HG03103 (cell line): ENCODE results near the gene AUTS2.
A peak's percentile ranks its signal among the peaks of the same experiment; 100 is the strongest.

Experiments
- ATAC-seq: cut with Tn5 transposase; IDR thresholded peaks from one replicate; pipeline ENCODE4 v1.9.1; 2021; ENCODE audit warnings: low read depth; ENCODE audit not compliant: unreplicated experiment

The AUTS2 gene

GRCh38 chr7:69708857-69709256 is 110.6 kb downstream of the AUTS2 start:
- no peak for ATAC-seq

GRCh38 chr7:69710768-69711438 is 112.6 kb downstream of the AUTS2 start:
- ATAC-seq = no peak

- ATAC-seq = no peak
Measured at GRCh38 chr7:69714886-69715576, 116.8 kb downstream of the AUTS2 start.

GRCh38 chr7:69717221-69717620 is 118.9 kb downstream of the AUTS2 start:
- no peak for ATAC-seq

GRCh38 chr7:69719717-69720116 is 121.4 kb downstream of the AUTS2 start:
- ATAC-seq = no peak

- no peak for ATAC-seq
Measured at GRCh38 chr7:69722843-69723242, 124.6 kb downstream of the AUTS2 start.

GRCh38 chr7:69723663-69724062 is 125.4 kb downstream of the AUTS2 start:
- no peak for ATAC-seq

GRCh38 chr7:69728304-69728703 is 130.0 kb downstream of the AUTS2 start:
- no peak for ATAC-seq

GRCh38 chr7:69732203-69732602 is 133.9 kb downstream of the AUTS2 start:
- ATAC-seq = no peak

GRCh38 chr7:69735582-69735981 is 137.3 kb downstream of the AUTS2 start:
- ATAC-seq = no peak

- ATAC-seq = no peak
Measured at GRCh38 chr7:69736126-69736810, 138.0 kb downstream of the AUTS2 start.

- ATAC-seq = peak; percentile 53
Measured at GRCh38 chr7:69738396-69738951, 140.2 kb downstream of the AUTS2 start.

- ATAC-seq = peak; percentile 50
Measured at GRCh38 chr7:69739190-69739589, 140.9 kb downstream of the AUTS2 start.

GRCh38 chr7:69739931-69740431 is 141.7 kb downstream of the AUTS2 start:
- peak; percentile 60 for ATAC-seq

- ATAC-seq = no peak
Measured at GRCh38 chr7:69742237-69742636, 144.0 kb downstream of the AUTS2 start.

- ATAC-seq = no peak
Measured at GRCh38 chr7:69743436-69743835, 145.2 kb downstream of the AUTS2 start.

GRCh38 chr7:69744026-69744425 is 145.8 kb downstream of the AUTS2 start:
- no peak for ATAC-seq

GRCh38 chr7:69746383-69746782 is 148.1 kb downstream of the AUTS2 start:
- ATAC-seq = no peak

GRCh38 chr7:69747144-69747543 is 148.9 kb downstream of the AUTS2 start:
- no peak for ATAC-seq

- ATAC-seq = no peak
Measured at GRCh38 chr7:69748530-69748929, 150.3 kb downstream of the AUTS2 start.

- no peak for ATAC-seq
Measured at GRCh38 chr7:69749372-69749979, 151.2 kb downstream of the AUTS2 start.
